ENCODE data around the gene RPAP2. TPM values are rescaled to one million over a fixed set of nuclear protein-coding genes. Genes with fewer than 3 reads are reported as not detected.
"Not testable (repeated sequence)": the region's sequence is repeated elsewhere in the genome, so short reads cannot be mapped to it uniquely, and the experiment has no call there.

The RPAP2 gene
- total RNA-seq, 4 donors from 2014 or later, result 3.1 to 18.5 (median 8.4) TPM

GRCh38 chr1:92367496-92367895, 68.6 kb downstream of the RPAP2 start:
- Histone ChIP-seq H3K27ac (no peak overlapping the region), H3K27me3 (no peaks in the 10 kb centered on the region), H3K4me3 (no peak overlapping the region), H3K4me1 (no peaks in the 10 kb centered on the region), H3K36me3 (peaks cover 0 to 59% (median 0%) of the 10 kb centered on the region in 3 donors), H3K9me3 (no peaks in the 10 kb centered on the region)
- 77 to 86% methylated on average over 3 of the region's 3 CpGs for WGBS, 2 donors
- intact Hi-C loops (cut with DNase I), result no loop called here
- TF ChIP-seq CTCF (IDR thresholded peaks at IDR 0.05) (no peak), POLR2A (IDR thresholded peaks at IDR 0.05) (no peak)
- no peak for DNase-seq

GRCh38 chr1:92372164-92372563, 73.3 kb downstream of the RPAP2 start:
- H3K36me3 ChIP-seq, result peaks cover 0 to 32% (median 0%) of the 10 kb centered on the region in 3 donors
- H3K9me3 ChIP-seq, result no peaks in the 10 kb centered on the region
- no peak overlapping the region for H3K27ac ChIP-seq
- 44 to 95% methylated on average over 1 to 2 of the region's 2 CpGs for WGBS, 2 donors
- no peak for DNase-seq
- H3K4me3 ChIP-seq, result no peak overlapping the region
- no peaks in the 10 kb centered on the region for H3K27me3 ChIP-seq
- H3K4me1 ChIP-seq, result no peaks in the 10 kb centered on the region
- intact Hi-C loops (cut with DNase I), result no loop called here
- TF ChIP-seq CTCF (IDR thresholded peaks at IDR 0.05) (no peak), POLR2A (IDR thresholded peaks at IDR 0.05) (no peak)

- WGBS, 2 donors, result 68 to 90% methylated on average over 2 of the region's 2 CpGs
- TF ChIP-seq CTCF (IDR thresholded peaks at IDR 0.05) (no peak), POLR2A (IDR thresholded peaks at IDR 0.05) (no peak)
- H3K4me1 ChIP-seq, result no peaks in the 10 kb centered on the region
- DNase-seq, result no peak
- H3K36me3 ChIP-seq, result peaks cover 0 to 20% (median 0%) of the 10 kb centered on the region in 3 donors
- H3K27ac ChIP-seq, result no peak overlapping the region
- H3K4me3 ChIP-seq, result no peak overlapping the region
- H3K27me3 ChIP-seq, result no peaks in the 10 kb centered on the region
- intact Hi-C loops (cut with DNase I), result no loop called here
- H3K9me3 ChIP-seq, result no peaks in the 10 kb centered on the region
These were observed 75.4 kb downstream of the RPAP2 start for GRCh38 chr1:92374223-92374622.

- Histone ChIP-seq H3K9me3 (no peaks in the 10 kb centered on the region), H3K4me1 (no peaks in the 10 kb centered on the region), H3K27me3 (no peaks in the 10 kb centered on the region), H3K27ac (no peak overlapping the region), H3K36me3 (peaks cover 0 to 12% (median 0%) of the 10 kb centered on the region in 3 donors), H3K4me3 (no peak overlapping the region)
- intact Hi-C loops (cut with DNase I), result no loop called here
- no peak for DNase-seq
- no peak for TF ChIP-seq CTCF (IDR thresholded peaks at IDR 0.05)
- no peak for TF ChIP-seq POLR2A (IDR thresholded peaks at IDR 0.05)
- WGBS, 2 donors, result 72 to 81% methylated on average over 2 of the region's 2 CpGs
These were observed 77.5 kb downstream of the RPAP2 start for GRCh38 chr1:92376345-92376744.

GRCh38 chr1:92377991-92378390, 79.1 kb downstream of the RPAP2 start:
- DNase-seq, result not testable (repeated sequence)

GRCh38 chr1:92380867-92381266, 82.0 kb downstream of the RPAP2 start:
- intact Hi-C loops (cut with DNase I), result no loop called here
- H3K27ac ChIP-seq, result no peak overlapping the region
- no peaks in the 10 kb centered on the region for H3K27me3 ChIP-seq
- peaks cover 0 to 45% (median 0%) of the 10 kb centered on the region in 3 donors for H3K36me3 ChIP-seq
- no peak for TF ChIP-seq CTCF (IDR thresholded peaks at IDR 0.05)
- no peak for TF ChIP-seq POLR2A (IDR thresholded peaks at IDR 0.05)
- no peak for DNase-seq
- 93 to 96% methylated on average over 2 of the region's 2 CpGs for WGBS, 2 donors
- no peak overlapping the region for H3K4me3 ChIP-seq
- no peaks in the 10 kb centered on the region for H3K4me1 ChIP-seq
- H3K9me3 ChIP-seq, result peaks cover 0 to 13% (median 4%) of the 10 kb centered on the region in 3 donors

More at GRCh38 chr1:92377991-92378390, 79.1 kb downstream of the RPAP2 start:
- H3K4me3 ChIP-seq; H3K27me3 ChIP-seq; H3K9me3 ChIP-seq; H3K4me1 ChIP-seq; intact Hi-C loops (cut with DNase I); H3K27ac ChIP-seq: not testable (repeated sequence)
- WGBS, 2 donors, result 94 to 95% methylated on average over 4 of the region's 4 CpGs
- peaks cover 0 to 23% (median 0%) of the 10 kb centered on the region in 3 donors for H3K36me3 ChIP-seq

- intact Hi-C loops (cut with DNase I); DNase-seq; H3K36me3 ChIP-seq; H3K27me3 ChIP-seq; H3K27ac ChIP-seq; H3K4me1 ChIP-seq; H3K4me3 ChIP-seq: not testable (repeated sequence)
- 74 to 80% methylated on average over 4 of the region's 4 CpGs for WGBS, 2 donors
- H3K9me3 ChIP-seq, result peaks cover 0 to 44% (median 22%) of the 10 kb centered on the region in 3 donors
These were observed 95.1 kb downstream of the RPAP2 start for GRCh38 chr1:92393966-92394365.

All from esophagus squamous epithelium (tissue), 5 donors.